NOMO-1 (cell line): ENCODE measurements around the gene LRRC3C.
"Not testable (repeated sequence)": the region's sequence is repeated elsewhere in the genome, so short reads cannot be mapped to it uniquely, and the experiment has no call there.

Experiments used
- DNase-seq, 2 experiments: peaks; one replicate each; lab custom pipeline; 2025; ENCODE audit not compliant: unreplicated experiment in 2 of 2; lab: John Stamatoyannopoulos, UW

The LRRC3C gene

DNA sequence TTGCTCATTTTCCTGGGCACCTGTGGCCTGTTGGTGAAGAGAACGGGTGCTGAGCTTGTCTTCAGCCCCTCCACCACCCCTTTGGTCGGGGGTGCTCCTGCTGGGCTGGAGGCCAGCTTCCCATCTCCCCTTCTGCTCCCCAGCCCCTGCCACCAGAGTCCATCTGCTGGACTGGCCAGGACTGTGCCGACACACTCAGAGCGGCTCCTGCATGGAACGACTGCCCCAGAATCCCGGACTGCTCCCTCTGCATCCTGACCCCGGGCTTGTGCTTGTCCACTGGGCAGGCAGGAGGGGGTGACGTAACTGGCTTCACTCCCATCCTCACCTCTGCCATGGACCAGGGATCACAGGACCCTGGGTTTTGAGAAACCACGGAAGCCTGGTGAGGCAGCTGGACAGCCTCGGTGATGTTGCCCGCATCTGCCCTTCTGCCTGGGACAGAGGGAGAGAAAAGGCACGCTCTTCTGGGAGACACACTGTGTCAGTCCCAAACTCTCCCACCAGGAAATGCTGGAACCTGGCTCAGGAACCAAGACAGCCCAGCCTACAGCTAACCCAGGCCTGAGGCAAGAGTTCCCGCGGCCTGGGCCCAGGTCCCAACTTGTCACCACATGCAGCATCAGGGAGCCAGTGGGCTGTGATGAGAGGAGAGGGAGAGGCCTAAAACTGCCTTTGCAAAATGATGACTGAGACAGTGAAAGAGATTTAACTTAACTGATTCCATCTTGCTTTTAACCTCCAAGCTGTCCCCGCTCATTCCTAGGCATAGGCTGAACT is 19.2 kb downstream of the LRRC3C start:
- no peak for DNase-seq

DNA sequence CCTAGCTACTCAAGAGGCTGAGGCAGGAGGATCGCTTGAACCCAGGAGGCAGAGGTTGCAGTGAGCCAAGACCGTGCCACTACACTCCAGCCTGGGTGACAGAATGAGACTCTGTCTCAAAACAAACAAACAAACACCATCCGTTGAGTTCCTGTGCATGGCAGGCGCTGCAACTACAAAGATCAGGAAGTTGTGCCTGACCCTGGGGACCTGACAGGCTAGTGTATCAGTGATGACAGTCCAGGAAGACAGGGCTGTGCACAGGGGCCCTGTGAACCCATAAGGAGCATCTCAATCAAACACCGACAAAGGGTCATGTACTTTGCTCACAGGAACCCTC is 20.9 kb downstream of the LRRC3C start:
- not testable (repeated sequence) for DNase-seq

DNA sequence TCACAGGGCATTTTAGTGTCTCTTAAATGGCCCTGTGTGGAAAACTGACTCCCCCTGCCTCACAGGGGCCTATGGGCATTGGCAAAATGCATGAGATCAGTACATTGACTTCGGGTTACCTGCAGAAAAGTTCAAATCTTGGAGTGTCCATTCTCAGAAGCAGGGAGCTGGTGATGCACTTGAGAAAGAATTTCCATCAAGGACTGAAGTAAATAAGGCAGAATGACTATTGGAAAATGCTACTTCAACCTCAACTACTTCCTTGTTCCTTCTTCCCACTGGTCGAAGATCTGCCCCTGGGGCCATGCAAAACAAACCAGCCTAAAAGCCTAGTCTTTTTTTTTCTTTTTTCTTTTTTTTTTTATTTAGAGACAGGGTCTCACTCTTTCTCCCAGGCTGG is 21.5 kb downstream of the LRRC3C start:
- DNase-seq = no peak

DNA sequence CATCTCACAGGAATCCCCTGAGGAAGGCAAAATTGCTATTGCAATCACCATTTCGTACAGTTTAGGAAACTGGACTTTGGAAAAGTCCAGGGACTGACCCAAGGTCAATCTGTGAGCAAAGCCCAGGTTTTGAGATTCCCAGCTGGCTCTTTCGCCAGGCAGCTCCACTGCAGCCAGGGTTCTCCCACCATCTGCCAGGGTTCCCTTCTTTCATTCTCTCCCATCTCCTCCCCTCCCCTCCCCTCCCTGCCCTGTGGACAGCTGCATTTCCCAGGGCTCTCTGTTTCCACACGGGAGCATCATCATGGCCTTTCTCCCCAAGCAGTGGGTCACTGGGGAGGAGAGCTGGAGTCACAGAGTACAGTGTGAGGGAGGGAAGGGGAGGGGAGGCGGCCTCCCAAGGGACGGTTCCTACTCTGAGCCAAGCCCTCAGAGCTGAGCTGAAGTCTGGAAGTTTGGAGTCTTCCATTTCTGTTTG is 23.4 kb downstream of the LRRC3C start:
- DNase-seq = no peak

DNA sequence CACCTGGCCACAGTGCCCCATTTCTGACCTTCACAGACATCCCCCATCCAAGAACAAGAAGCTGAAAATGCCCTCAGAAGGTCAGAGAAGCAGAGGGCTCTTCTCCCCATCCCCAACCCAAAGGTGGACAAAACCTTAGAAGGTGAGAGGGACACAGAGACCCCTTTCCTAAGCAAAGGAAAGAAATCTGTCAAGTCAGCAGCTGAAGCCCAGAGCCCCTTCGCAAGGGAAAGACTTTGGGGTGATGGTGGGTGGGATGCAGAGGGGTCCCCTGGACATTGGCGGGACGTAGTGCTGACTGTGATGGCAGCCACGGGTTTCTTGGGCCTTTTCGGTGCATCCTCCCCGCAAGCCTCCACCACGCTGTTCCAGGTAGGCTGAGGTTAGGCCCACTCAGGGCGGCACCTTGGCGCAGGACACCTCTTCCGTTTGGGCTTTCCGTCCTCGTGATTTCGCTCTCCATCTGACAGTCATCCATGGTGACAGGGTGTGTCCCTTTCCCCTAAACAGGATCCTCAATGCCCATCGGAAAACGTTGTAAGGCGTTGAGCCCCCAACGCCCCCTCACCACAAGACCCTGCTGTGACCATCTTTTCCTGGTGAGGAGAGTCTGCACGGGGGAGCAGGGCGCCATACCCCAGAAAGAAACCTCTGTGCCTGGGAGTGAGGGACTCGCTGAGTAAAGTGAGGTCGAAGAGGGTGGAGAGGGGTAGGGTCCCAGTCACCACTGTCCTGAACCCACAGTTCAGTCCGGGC is 24.6 kb downstream of the LRRC3C start:
- no peak for DNase-seq

DNA sequence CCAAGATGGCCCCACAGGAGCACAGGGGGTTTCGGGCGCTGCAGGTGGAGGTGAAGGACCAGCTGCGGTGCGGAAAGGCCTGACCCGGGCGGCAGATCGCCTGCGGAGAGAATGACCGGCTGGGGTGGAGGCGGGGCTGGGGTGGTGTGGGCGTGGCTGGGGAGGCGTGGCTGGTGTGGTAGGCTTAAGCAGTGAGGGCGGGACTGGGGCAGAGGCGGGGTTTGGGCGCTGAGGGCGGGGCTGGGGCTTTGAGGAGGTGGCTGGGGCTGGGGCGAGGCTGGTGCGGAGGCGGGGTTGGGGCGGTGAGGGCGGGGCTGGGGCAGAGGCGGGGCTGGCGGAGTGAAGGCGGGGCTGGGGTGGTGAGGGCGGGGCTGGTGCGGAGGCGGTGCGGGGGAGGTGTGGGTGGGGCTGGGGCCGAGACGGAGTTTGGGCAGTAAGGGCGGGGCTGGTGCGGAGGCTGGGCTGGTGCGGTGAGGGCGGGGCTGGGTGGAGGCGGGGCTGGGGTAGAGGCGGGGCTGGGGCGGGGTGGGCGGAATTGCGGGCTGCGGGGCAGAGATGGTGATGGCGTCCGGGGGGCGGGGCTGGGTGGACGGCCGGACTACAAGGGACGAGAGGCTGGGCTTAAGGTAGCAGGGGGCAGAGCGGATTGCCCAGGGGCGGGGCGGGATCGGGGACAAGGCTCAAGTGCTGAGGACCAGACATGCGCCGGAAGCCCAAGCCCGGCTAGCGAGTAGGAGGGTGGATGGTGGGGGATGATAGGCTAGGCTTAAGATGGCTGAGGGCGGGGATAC is 25.3 kb downstream of the LRRC3C start:
- DNase-seq = peak; percentile 81 to 97

DNA sequence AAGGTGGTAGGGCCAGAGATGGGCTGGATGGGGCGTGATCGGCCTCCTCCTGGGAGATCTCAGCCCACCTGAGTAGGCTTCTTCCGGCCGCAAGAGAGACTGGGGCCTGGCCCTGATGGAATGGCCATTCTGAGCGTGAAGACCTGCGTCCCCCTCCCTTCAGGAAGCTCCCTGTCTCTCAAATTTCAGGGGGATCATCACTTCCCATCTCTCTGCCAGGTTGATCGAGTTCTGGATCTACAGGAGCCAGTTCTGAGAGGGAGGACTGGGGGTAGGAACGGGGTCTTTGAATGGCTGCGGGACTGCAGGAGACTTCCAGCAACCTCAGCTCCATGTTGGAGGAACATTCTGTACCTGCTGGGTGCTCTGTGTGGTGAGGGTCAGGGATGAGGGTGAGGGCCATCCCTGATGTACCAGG is 25.9 kb downstream of the LRRC3C start:
- no peak for DNase-seq

DNA sequence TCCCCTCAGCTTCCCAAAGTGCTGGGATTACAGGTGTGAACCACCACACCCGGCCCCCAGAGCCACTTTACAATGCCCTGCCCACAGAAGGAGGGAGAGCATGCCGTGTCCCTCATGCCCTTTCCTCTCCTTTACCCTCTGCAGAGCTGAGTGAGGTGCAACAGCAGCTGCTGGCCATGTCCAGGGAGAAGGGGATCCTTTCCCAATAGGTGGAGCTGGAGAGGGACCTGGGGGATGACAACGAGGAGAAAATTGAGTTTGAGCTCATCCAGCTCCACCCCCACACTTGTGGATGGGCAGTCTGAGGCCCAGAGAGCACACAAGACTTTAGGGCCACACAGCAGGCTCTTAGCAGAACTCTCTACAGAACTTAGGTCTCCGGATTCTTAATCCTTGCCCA is 27.3 kb downstream of the LRRC3C start:
- no peak for DNase-seq

DNA sequence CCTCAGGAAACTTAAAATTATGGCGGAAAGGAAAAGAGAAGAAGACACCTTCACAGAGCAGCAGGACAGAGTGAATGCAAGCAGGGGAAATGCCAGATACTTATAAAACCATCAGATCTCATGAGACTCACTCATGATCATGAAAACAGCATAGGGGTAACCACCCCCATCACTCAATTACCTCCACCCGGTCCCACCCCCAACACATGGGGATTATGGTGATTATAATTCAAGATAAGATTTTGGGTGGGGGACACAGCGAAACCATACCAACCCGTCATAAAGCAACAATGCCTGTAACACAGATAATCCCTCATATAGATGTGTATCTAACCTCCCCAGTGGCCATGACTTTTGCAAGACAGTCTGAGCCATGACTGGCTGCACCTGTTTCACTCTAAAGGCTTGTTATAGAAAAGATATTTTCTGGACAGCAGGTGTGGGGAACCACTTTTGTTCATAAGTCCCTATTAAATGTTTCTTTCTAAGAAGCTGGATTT is 28.2 kb downstream of the LRRC3C start:
- DNase-seq = no peak

DNA sequence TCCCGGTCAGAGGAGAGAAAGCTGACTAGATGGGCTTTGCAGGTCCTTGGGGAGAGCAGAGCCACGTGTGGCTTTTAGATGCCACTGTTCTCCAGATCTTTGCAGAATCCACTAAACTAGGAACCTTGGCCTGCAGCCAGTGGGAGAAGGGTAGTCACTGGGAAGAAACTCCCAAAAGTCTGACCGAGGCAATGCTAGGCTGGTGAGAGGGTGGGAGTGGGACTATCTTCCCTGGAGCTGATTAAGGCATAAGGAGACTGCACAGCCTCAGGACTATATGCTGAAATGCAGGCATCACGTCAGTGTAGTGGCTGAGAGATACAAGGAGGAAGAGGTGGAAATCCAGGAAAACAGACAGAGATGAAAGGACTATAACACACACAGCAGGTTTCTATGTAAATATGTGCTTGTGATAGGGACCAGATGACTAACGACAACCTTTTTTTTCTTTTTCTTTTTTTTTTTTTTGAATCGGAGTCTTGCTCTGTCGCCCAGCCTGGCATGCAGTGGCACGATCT is 33.1 kb downstream of the LRRC3C start:
- DNase-seq = no peak

DNA sequence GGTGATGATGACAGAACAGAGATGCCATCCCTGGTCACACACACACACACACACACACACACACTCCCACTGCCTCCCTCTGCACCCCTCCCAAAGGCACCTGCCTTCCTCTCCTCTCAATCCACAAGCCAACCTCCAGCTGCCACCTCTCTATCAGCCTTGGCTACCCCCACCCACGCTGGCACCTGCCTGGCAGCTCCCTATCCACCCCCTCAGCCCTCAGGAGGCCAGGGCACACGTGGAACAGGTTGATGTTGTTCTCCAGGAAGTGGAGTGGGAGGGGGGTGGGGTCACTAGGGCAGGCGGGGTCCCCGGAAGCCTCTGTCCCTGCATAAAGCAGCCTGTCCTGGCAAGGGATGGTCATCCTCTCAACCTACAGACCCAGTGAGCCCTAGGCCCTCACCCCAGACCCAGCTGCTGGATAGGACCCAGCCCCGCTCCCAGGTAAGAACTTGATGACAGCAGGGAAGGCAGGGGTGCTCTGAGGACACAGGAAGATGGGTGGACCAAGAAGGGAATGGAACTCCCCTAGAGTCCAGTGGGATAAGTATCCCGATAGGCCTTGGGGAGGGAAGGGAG is 35.2 kb downstream of the LRRC3C start, which contains the start of gene GSDMA:
Gene GSDMA (plus strand): TSS at position 363 of the 579 bp plus-strand sequence. CDS start 2,684 bp downstream, outside the sequence.
- DNase-seq = no peak

DNA sequence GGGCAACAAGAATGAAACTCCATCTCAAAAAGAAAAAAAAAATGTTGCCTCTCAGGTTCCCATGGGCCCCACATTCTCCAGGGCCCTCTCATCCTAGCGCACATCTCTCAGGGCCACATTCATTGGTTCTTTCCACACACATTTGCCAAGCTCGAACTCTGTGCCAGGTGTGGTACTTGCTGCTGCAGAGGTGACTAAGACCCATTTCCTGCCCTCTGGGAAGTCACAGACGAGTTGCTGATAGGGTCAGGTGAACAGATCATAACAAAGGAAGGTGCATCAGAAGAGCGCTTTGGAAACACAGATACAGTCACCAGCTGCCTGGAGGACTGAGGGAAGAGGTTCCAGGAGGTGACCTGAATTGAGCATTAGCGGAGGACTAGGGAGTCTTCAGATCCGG is 36.3 kb downstream of the LRRC3C start:
- no peak for DNase-seq

DNA sequence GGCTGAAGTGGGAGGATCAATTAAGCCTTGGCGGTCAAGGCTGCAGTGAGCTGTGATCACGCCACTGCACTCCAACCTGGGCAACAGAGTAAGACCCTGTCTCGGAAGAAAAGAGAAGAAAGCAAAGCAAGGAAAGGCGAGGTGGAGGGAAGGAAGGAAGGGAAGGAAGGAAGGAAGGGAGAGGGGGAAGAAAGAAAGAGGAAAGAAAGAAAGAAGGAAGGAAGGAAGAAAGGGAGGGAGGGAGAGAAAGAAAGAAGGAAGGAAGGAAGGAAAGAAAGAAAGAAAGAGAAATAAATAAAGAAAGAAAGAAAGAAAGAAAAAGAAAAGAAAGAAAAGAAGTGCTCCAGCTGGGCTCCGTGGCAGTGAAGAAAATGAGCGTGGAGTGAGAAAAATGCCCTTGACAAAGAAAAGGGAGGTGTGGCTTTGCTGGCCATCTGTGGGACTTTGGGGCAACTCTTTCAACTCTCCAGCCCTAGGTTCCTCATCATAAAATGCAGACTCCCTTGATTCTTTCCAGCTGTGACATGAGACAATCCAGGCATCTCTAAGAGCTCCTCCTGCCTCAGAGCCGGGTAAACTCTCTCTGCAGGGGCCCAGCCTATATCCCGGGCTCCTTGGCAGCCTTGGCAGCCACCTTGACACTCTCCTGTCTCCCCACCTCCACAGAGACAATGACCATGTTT is 37.6 kb downstream of the LRRC3C start:
- DNase-seq = no peak

DNA sequence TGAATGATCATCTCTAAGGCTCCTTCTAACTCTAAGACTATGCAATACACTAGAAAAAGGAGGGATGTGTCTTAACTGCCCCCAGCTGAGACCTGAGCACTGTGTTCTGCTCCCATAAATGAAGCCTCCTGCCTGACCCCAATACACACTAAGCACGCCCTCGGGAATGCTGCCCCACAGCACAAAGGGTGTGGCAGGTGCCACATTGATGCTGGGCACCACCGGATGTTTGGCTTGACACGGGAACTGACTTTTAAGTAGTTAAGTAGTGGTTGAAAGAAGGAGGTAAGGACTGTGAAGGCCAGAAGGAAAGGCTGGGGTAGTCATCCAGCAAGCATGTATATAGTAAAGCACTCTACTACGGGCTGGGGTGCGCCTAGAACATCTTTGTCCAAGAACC is 39.2 kb downstream of the LRRC3C start:
- no peak for DNase-seq

DNA sequence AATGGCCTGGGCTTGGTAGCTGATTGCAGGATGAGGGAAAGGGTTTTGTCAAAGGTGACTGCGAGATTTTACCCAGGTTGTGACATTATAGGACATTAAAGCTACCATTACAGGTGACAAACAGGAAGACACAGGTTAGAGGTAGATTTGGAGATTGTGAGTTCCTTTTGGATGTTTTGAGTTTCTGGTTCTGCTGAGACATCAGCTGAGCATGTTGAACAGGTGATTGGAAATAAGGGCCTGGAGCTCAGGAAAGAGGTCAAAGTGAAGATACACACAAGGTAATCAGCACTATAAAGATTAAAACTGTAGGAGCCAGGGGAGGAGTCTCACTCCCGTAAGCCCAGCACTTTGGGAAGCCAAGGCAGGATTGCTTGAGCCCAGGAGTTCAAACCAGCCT is 41.2 kb downstream of the LRRC3C start:
- DNase-seq = no peak

DNA sequence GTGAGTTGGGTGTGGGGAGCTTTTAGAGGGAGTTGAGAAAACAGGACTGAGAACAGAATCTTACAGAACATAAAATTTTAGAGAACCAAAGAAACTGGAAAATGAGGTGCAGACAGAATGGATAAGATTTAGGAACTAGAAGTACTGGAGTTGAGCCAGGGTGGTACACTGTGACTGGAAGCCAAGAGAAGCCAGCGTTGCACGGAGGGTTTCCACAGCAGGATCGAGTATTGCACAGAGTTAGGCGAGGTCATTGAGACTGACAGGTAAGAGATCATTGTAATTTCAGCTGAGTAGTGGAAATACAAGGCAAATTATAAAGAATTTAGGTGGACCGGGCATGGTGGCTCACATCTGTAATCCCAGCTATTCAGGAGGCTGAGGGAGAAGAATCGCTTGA is 41.8 kb downstream of the LRRC3C start:
- no peak for DNase-seq

DNA sequence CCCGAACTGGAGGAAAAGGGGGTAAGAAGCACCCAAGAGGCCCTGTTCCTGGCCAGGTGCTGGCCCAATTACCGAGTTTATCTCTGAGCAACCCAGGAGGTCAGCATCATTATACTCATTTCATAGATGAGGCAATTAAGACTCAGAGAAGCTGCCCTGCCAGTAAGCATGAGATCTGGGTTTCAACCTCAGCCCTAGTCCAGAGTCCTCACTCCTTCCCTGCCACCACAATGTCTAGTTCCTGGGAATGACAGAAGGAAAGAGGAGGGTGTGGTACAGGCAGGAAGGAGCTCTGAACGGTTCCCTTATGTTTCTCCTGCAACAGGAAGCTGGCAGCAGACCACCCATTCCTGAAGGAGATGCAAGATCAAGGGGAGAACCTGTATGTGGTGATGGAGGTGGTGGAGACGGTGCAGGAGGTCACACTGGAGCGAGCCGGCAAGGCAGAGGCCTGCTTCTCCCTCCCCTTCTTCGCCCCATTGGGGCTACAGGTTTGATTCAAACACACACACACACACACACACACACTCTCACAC is 42.7 kb downstream of the LRRC3C start:
- DNase-seq = no peak

DNA sequence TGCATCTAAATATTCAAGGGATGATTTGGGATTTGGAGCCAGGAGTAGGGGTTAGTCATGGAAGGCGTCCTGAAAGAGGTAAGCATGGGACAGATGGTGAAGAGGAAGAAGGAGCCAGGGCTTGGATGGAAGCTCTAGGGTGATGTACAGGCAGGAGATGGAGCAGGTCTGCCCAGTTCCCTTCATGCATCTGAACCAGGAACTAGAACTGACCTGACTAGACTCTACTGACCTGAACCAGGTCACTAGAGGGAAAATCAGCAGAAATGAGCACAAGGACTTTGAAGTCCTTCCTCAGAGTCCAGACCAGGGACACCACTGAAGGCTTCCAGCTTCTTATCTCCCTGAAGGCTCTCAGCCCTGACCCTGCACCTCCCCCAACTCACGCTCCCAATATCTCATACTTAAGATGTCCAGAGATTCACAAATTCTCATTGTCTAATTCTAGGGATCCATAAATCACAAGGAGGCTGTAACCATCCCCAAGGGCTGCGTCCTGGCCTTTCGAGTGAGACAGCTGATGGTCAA is 43.6 kb downstream of the LRRC3C start:
- no peak for DNase-seq

DNA sequence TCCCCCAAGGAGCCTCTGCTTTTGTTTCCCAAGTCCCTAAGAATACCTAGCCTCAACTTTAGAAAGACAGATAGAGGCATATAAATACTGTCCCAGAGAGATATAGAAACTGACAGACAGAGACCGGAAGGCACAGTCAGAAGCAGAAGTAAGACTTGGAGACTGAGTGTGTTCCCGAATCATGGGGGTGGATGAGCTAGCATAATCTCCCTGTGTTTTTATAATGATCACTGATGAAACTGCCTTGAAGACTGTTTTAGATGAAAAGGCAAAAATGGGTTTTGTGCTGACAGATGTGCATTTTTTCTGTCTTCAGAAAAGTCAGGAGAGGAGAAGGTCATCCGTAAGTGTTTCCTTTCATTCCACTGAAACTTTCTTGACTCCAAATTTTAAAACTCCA is 44.7 kb downstream of the LRRC3C start:
- peak in 1 of 2 experiments; percentile 51 for DNase-seq
